Measurements from ENCODE around the gene C10orf67.

Gene C10orf67

DNA sequence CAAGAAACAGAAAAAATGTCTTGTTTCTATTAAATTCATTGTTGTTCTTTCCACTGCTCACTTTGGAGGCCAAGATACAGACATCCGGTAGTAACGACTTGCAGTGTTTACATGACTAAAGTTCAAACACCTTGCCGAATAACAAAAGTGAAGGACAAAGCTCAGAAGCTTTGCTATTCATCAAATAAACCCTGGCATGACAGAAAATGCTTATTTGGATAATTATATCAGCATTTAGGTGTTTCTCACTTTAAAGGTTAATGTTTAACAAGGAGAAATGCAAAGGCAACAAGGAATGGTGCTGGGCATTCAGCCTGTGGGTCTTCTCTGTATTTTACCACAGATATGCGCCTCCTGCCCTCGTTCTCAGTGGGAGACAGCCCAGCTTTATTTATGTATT, 157.9 kb downstream of the C10orf67 start:
- Mint-ChIP-seq H3K27ac (no peak overlapping the region), H3K36me3 (ENCODE audit: low read depth) (no peaks in the 10 kb centered on the region), H3K9me3 (no peaks in the 10 kb centered on the region), H3K27me3 (ENCODE audit: low read depth) (peaks cover 48% of the 10 kb centered on the region), H3K4me3 (no peak overlapping the region), H3K4me1 (ENCODE audit: low read depth) (no peaks in the 10 kb centered on the region)
- DNase-seq (ENCODE audit: low spot score), result no peak

DNA sequence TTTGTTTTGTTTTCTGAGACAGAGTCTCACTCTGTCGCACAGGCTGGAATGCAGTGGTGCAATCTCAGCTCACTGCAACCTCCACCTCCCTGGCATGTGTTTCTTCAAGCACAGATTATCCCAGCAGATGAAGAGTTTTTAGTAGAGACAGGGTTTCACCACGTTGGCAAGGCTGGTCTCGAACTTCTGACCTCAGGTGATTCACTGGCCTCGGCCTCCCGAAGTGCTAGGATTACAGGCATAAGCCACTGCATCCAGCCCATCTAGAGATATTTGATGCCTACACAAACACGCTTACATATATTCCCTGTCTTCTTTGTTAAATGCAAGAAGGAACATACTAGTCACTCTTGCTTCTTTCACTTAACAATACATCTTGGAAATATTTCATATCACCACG, 158.4 kb downstream of the C10orf67 start:
- H3K4me1 Mint-ChIP-seq (ENCODE audit: low read depth), result no peaks in the 10 kb centered on the region
- H3K27me3 Mint-ChIP-seq (ENCODE audit: low read depth), result peaks cover 47% of the 10 kb centered on the region
- no peaks in the 10 kb centered on the region for H3K36me3 Mint-ChIP-seq (ENCODE audit: low read depth)
- H3K27ac Mint-ChIP-seq, result no peak overlapping the region
- no peak overlapping the region for H3K4me3 Mint-ChIP-seq
- DNase-seq (ENCODE audit: low spot score), result no peak
- no peaks in the 10 kb centered on the region for H3K9me3 Mint-ChIP-seq

DNA sequence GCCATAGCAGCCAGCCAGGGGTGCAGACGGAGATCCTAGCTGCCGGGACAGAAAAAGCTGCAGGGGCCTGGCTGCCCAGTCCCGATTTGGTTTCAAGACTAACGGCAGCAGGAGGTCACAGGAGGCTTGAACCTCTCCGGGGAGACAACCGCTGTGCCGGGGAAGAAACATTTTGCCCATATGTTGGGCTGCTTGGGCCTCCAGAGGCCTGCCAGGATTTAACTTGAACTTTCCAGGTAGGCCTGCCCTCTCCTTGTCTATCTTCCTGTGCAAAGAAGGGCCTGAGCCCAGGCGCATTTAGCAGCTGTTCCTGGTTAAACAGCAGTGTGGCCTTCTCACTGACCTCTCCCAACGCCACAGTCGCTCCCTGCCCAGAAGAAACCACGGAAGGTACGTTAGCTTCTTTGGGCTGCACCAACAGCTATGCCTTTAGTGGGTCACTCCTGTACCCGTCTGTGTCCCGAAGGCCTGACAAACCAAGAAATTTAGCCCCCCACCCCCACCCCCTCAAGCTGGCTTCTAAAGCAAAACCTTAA, 169.6 kb downstream of the C10orf67 start:
- H3K36me3 Mint-ChIP-seq (ENCODE audit: low read depth), result no peaks in the 10 kb centered on the region
- H3K27ac Mint-ChIP-seq, result no peak overlapping the region
- no peaks in the 10 kb centered on the region for H3K9me3 Mint-ChIP-seq
- peaks cover 58% of the 10 kb centered on the region for H3K27me3 Mint-ChIP-seq (ENCODE audit: low read depth)
- no peak for DNase-seq (ENCODE audit: low spot score)
- H3K4me3 Mint-ChIP-seq, result no peak overlapping the region
- H3K4me1 Mint-ChIP-seq (ENCODE audit: low read depth), result no peaks in the 10 kb centered on the region

DNA sequence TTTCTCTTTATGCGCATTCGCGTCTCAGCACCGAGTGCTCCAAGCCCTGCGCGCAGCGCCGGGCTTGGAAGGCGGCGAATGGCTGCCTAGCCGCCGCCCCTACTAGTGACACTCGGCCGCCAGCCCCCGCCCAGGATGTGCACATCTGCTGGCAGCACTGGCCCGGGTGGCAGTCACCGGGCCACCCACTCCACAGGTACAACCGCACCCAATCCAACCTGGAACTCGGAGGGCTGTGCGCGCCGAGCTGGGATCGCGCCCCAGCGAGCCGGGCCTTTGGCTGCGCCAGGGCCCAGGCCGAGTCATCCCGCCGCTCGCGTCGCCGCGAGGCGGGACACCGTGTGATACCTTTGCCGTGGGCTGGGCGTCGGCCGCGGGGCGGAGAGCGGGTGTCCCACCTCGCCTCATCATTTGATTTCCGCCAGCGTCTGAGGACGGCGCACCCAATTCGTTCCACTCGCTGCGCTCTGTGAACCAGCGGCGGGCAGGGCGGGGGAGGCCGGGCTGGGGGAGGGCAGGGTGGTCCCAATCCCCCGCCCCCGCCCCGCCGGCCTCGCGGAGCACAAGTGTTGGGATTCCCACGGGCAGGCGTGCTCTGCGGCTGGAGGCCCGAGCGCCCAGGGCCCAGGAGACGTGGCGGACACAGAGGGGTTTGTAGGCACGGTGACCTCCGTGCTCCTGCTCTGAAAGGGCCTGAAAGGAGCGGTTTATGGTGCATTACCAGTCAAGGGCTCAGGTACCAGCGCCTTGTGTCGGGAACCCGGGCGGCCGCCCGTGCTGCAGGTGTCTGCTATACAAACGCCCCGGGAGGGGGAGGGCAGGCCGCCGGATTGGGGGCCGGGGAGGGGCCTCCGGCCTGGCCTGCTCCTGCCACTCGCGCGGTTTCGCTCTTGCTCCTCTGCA, 170.3 kb downstream of the C10orf67 start:
- H3K36me3 Mint-ChIP-seq (ENCODE audit: low read depth), result no peaks in the 10 kb centered on the region
- H3K9me3 Mint-ChIP-seq, result no peaks in the 10 kb centered on the region
- H3K4me1 Mint-ChIP-seq (ENCODE audit: low read depth), result no peaks in the 10 kb centered on the region
- H3K4me3 Mint-ChIP-seq, result no peak overlapping the region
- DNase-seq (ENCODE audit: low spot score), result no peak
- H3K27ac Mint-ChIP-seq, result no peak overlapping the region
- H3K27me3 Mint-ChIP-seq (ENCODE audit: low read depth), result peaks cover 60% of the 10 kb centered on the region

DNA sequence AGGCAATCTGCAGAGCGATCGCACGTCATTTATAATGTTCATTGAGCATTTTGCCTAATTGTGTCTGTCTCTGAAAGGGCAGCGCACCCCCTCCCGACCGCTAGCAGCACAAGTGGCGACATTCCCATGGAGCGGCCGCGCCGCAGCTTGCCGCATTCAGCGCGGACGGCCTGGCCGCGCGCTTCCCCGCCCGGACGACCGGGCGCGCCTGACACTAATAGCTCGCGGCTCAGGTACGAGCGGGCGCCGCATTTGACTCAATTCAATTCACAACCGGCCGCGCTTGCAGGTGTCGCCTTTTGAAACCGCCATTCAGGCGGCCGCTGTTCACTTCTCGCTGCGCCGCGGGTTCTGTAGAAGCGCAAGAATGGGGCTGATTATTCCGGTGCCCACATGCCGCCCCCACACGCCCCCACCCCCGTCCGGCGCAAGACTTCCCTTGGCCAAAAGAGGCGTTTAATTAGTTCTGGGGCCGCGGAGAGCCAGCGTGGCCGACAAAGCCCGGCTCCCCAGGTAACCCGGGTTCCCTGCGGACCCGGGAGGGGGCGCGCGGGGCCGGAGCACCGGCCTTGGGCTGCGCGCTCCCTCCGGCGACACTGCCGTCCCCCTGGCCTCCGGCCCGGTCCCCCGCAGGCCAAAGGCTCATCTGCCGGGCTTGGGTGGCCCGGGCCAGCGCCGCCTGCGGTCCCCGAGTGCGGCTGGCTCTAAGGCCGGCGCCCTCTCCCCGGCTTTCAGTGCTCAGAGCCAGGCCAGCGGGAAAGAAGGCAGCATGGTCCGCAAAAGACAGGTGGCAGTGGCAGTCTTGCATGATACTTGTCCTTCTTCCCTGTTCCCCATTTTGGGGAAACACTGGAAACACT, 171.2 kb downstream of the C10orf67 start:
- Mint-ChIP-seq H3K9me3 (no peaks in the 10 kb centered on the region), H3K27me3 (ENCODE audit: low read depth) (peaks cover 64% of the 10 kb centered on the region), H3K27ac (no peak overlapping the region), H3K4me1 (ENCODE audit: low read depth) (no peaks in the 10 kb centered on the region), H3K36me3 (ENCODE audit: low read depth) (no peaks in the 10 kb centered on the region), H3K4me3 (no peak overlapping the region)
- no peak for DNase-seq (ENCODE audit: low spot score)

DNA sequence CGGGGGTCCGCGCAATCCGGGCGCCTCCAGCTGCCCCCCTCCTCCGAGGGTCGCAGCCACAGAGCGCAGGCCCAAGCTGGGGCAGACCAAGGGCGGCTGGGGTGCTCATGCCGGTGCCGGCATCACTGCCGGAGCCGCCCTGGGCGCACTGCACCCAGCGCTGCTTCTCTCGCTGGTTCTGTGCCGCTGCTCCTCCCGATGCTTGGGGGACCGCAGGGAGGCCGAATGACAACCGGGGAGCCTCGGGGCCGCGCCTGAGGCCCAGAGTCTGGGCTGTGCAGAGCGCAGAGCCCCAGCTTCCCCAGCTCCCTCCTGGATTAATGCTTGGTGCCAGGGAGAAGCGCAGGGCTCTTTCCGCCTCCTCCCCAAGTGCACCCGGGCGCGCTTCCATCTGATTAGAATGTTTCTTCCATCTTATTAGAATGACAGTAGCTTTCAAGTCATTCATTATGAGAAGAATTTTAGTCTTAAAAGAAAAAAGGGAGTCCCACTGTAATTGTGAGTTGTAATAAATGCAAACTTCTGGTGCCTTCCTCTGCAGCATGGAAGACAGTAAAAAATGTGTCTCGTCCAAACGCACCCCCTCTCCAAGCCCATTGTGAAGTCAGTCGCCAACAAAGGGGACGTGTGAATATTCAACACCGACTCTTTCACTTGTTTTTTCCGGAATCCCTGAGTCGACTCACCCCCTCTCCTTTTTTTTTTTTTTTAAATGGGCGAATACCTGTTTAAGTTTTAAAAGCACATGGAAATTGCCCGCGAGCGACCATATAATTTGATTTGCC, 172.0 kb downstream of the C10orf67 start:
- no peaks in the 10 kb centered on the region for H3K36me3 Mint-ChIP-seq (ENCODE audit: low read depth)
- H3K4me1 Mint-ChIP-seq (ENCODE audit: low read depth), result no peaks in the 10 kb centered on the region
- no peak for DNase-seq (ENCODE audit: low spot score)
- H3K9me3 Mint-ChIP-seq, result no peaks in the 10 kb centered on the region
- peaks cover 72% of the 10 kb centered on the region for H3K27me3 Mint-ChIP-seq (ENCODE audit: low read depth)
- H3K27ac Mint-ChIP-seq, result no peak overlapping the region
- no peak overlapping the region for H3K4me3 Mint-ChIP-seq

DNA sequence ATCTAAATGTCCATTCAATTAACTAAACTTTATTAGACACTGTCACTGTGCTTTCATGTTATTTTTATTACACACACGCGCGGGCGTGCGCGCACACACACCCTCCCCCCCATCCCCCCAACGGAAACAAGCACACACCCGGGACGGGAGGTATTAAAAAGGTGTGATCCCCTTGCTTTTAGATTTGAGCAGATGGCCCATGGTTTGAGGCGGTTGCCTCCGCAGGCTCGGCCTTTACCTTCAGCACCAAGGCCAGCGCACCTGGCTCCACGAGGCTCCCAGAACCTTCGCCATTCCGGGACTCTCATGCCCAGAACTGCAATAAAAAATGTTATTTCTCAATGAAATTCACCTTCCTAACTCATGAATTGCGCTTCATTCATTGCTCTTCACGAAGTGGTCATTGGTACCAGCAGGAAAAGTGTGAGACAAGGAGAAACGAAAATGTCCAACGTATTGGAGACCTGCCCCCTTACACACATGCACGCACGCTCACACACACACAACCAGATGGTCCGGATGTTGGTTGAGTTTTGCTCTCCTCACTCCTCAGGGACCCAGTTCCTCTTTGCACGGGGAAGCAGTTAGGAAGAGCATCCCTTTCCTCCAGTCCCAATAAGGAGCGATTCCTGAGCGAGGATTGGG, 173.2 kb downstream of the C10orf67 start:
- no peaks in the 10 kb centered on the region for H3K4me1 Mint-ChIP-seq (ENCODE audit: low read depth)
- no peak for DNase-seq (ENCODE audit: low spot score)
- no peak overlapping the region for H3K4me3 Mint-ChIP-seq
- H3K36me3 Mint-ChIP-seq (ENCODE audit: low read depth), result no peaks in the 10 kb centered on the region
- H3K9me3 Mint-ChIP-seq, result no peaks in the 10 kb centered on the region
- H3K27ac Mint-ChIP-seq, result no peak overlapping the region
- H3K27me3 Mint-ChIP-seq (ENCODE audit: low read depth), result peaks cover 65% of the 10 kb centered on the region

DNA sequence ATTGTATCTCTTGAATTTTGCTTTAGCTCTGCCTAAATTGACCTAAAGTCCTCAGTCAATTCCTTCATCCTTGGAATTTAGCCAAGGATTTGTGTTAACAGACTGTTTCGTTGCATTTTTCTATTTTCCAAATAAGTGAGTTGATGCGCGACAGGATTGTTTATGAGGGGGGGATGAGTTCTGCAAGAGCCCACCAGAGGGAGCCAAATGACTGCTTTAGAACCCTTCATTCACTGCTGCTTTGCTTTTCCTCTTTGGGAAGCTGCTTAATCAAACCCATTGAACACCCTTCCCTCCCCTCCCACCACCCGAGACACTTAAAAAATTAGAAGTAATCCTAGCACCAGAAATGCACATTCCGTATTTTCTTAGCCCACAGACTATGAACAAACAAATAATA, 186.2 kb downstream of the C10orf67 start:
- no peak overlapping the region for H3K27ac Mint-ChIP-seq
- peaks cover 3% of the 10 kb centered on the region for H3K27me3 Mint-ChIP-seq (ENCODE audit: low read depth)
- H3K4me1 Mint-ChIP-seq (ENCODE audit: low read depth), result peaks cover 2% of the 10 kb centered on the region
- no peaks in the 10 kb centered on the region for H3K9me3 Mint-ChIP-seq
- no peaks in the 10 kb centered on the region for H3K36me3 Mint-ChIP-seq (ENCODE audit: low read depth)
- DNase-seq (ENCODE audit: low spot score), result no peak
- no peak overlapping the region for H3K4me3 Mint-ChIP-seq

DNA sequence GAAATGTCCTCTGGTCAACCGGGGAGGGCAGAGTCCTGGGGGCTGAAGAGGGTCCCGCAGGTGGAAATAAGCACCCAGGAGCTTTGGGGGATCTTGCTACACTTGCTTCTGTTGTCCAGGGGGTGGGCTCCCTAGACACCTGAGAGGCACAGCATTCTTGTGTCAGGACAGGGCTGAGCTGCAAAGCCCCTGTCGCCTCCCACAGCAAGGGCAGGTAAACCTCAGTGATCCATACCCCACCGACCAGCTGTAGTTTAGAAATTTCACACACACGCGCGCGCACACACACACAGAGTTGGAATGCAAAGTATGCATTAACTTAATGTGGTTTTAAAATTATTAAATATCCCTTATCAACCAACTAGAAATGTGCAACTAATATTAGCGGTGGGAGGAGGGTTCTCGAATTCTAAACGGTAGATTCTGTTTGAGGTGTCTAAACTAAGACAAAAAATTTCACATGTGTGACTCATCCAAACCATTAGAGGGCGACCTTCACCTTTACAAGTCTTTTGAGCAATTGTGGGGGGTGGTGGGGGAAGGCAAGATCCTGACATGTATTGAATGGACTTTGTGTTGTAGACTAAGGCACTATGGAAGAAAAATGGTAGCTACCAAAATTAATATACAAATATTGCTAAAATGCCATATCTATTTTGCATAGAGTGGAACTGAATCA, 186.8 kb downstream of the C10orf67 start:
- H3K27me3 Mint-ChIP-seq (ENCODE audit: low read depth), result peaks cover 3% of the 10 kb centered on the region
- peaks cover 2% of the 10 kb centered on the region for H3K4me1 Mint-ChIP-seq (ENCODE audit: low read depth)
- H3K4me3 Mint-ChIP-seq, result no peak overlapping the region
- no peak for DNase-seq (ENCODE audit: low spot score)
- H3K27ac Mint-ChIP-seq, result no peak overlapping the region
- H3K36me3 Mint-ChIP-seq (ENCODE audit: low read depth), result no peaks in the 10 kb centered on the region
- H3K9me3 Mint-ChIP-seq, result no peaks in the 10 kb centered on the region

DNA sequence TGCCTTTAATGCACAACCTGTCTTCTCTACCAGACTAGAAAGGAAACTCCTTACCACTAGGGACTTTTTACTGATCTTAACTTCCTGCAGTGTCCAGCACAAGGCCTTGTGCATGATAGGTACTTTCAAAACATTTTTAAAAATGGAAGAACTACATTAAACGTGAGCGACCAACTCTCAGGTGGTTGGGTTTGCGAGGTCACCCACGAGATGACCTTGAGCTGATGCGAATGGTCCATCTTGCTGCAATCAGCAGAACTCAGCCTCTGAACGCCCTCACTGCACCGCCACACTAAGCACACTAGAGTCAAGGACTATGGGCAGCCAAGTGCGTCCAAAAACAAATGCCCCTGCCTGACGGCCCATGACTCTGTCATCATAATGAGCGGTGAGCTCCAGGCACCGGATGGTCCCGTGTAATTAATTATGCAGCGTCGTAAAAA, 187.3 kb downstream of the C10orf67 start:
- no peak overlapping the region for H3K4me3 Mint-ChIP-seq
- H3K36me3 Mint-ChIP-seq (ENCODE audit: low read depth), result no peaks in the 10 kb centered on the region
- peaks cover 2% of the 10 kb centered on the region for H3K4me1 Mint-ChIP-seq (ENCODE audit: low read depth)
- peaks cover 3% of the 10 kb centered on the region for H3K27me3 Mint-ChIP-seq (ENCODE audit: low read depth)
- DNase-seq (ENCODE audit: low spot score), result no peak
- no peaks in the 10 kb centered on the region for H3K9me3 Mint-ChIP-seq
- no peak overlapping the region for H3K27ac Mint-ChIP-seq

DNA sequence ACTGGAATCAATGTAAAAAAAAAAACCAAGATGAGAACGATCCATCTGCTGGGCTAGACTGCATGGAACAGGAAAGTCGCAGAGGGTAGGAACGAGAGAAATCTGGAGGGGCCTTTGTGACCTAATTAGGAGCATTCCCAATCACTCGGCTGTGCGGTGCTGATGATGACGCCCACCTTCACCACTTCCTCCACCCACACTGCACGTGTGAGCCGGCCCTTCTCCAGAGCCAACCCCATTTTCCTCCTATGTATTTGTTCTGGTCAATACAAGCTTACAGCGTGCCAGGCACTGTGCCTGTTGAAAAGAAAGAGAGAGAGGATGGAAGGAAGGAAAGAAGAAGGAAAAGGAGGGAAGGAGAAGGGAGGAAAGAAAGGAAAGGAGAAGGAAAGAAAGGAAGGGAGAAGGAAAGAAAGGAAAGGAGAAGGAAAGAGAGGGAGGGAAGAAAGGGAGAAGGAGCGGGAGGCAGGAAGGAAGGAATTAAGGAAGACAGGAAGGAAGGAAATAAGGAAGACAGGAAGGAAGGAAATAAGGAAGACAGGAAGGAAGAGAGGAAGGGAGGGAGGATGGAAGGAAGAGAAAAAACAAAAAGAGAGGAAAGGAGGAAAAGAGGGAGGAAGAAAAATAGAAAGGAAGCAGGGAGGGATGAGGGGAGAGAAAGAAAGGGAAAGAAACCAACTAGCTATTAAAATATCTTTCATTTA, 188.0 kb downstream of the C10orf67 start:
- Mint-ChIP-seq H3K36me3 (ENCODE audit: low read depth) (no peaks in the 10 kb centered on the region), H3K4me3 (no peak overlapping the region), H3K4me1 (ENCODE audit: low read depth) (peaks cover 2% of the 10 kb centered on the region), H3K27ac (no peak overlapping the region), H3K27me3 (ENCODE audit: low read depth) (peaks cover 3% of the 10 kb centered on the region), H3K9me3 (no peaks in the 10 kb centered on the region)
- no peak for DNase-seq (ENCODE audit: low spot score)

DNA sequence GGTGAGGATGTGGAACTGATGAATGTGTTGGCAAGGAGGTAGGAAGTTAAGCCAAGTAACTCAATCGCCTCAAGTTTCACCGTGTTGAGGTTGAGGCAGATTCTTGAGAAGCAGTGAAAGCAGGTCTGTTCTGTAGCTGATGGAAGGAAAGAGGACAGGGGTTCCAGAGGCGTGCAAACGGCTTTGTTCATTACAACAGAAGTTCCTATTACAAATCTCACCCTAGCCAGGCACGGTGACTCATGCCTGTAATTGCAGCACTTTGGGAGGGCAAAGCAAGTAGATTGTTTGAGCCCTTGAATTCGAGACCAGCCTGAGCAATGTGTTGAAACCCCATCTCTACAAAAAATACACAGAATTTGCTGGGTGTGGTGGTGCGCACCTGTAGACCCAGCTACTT, 189.4 kb downstream of the C10orf67 start:
- no peaks in the 10 kb centered on the region for H3K9me3 Mint-ChIP-seq
- DNase-seq (ENCODE audit: low spot score), result no peak

More for the DNA sequence above, 189.4 kb downstream of the C10orf67 start:
- peaks cover 3% of the 10 kb centered on the region for H3K27me3 Mint-ChIP-seq (ENCODE audit: low read depth)
- no peak overlapping the region for H3K27ac Mint-ChIP-seq
- H3K4me1 Mint-ChIP-seq (ENCODE audit: low read depth), result peaks cover 2% of the 10 kb centered on the region
- no peaks in the 10 kb centered on the region for H3K36me3 Mint-ChIP-seq (ENCODE audit: low read depth)
- H3K4me3 Mint-ChIP-seq, result no peak overlapping the region
